H1 (cell line): ENCODE results near the gene TEN1. TPM values are rescaled to one million over a fixed set of nuclear protein-coding genes. Genes with fewer than 3 reads are reported as not detected.

Experiments
- CTCF ChIA-PET: fragments of 300-600 bp; sonication (Branson Sonifier 250); formaldehyde crosslinking; loops from one replicate; lab custom pipeline; 2021; ENCODE audit not compliant: partially characterized antibody; lab: Charles Lee
- POLR2A ChIA-PET: fragments of 300-600 bp; sonication (Branson Sonifier 250); formaldehyde crosslinking; loops from one replicate; lab custom pipeline; 2021; ENCODE audit warnings: inconsistent platforms; ENCODE audit not compliant: partially characterized antibody; lab: Charles Lee
- DNase-seq, 2 experiments: peaks; one replicate each; pipeline versions ENCODE4 v3.0.0 to v3.0.0-alpha.2; 2010 to 2022; ENCODE audit warnings: low spot score in 2 of 2, low read depth in 1 of 2, mixed read lengths in 1 of 2
- FAIRE-seq: peaks from 2 replicates; lab custom pipeline; 2011; peaks lifted over from hg19 to GRCh38; lab: Jason Lieb, UNC
- H2AFZ ChIP-seq: 2 replicates; pipeline ENCODE4 v1.8.1; 2012; ENCODE audit warnings: low read length, inconsistent platforms
- H2AK5ac ChIP-seq: 2 replicates; pipeline ENCODE4 v1.6.1; 2013; ENCODE audit warnings: low read depth, low read length
- H2BK120ac ChIP-seq: replicated peaks from 2 replicates; pipeline ENCODE3; 2013; ENCODE audit warnings: low read depth, low read length, inconsistent platforms
- H2BK12ac ChIP-seq: 2 replicates; pipeline ENCODE4 v1.6.1; 2013; ENCODE audit warnings: low read depth, low read length
- H2BK15ac ChIP-seq: 2 replicates; pipeline ENCODE4 v1.6.1; 2013; ENCODE audit warnings: low read length
- H2BK20ac ChIP-seq: 2 replicates; pipeline ENCODE4 v1.6.1; 2013; ENCODE audit warnings: low read length
- H2BK5ac ChIP-seq: 2 replicates; pipeline ENCODE4 v1.6.1; 2013; ENCODE audit warnings: low read depth, low read length
- H3K14ac ChIP-seq: 2 replicates; pipeline ENCODE4 v1.6.1; 2013; ENCODE audit warnings: inconsistent platforms; ENCODE audit not compliant: insufficient read length
- H3K18ac ChIP-seq: 2 replicates; pipeline ENCODE4 v1.6.1; 2013; ENCODE audit warnings: low read length; ENCODE audit errors: extremely low read depth
- H3K23ac ChIP-seq: 2 replicates; pipeline ENCODE4 v1.6.1; 2013; ENCODE audit warnings: inconsistent platforms; ENCODE audit not compliant: insufficient read length
- H3K23me2 ChIP-seq: 2 replicates; pipeline ENCODE4 v1.6.1; 2013; ENCODE audit warnings: low read depth, low read length
- H3K27ac ChIP-seq: 2 replicates; pipeline ENCODE4 v1.6.1; 2011; ENCODE audit warnings: low read depth, low read length, inconsistent platforms
- H3K27me3 ChIP-seq, 4 experiments: replicated peaks in 1 of 4; 1 replicate in 1 of 4; 2 replicates in 3 of 4; pipeline versions ENCODE4 v1.6.1 to v1.8.1; 2011 to 2013; ENCODE audit warnings: low read length in 3 of 4, mild to moderate bottlenecking in 3 of 4, inconsistent platforms in 2 of 4, mixed read lengths in 2 of 4, moderate library complexity in 1 of 4; ENCODE audit not compliant: control insufficient read depth in 3 of 4, insufficient read depth in 3 of 4; ENCODE audit errors: extremely low read depth in 1 of 4
- H3K36me3 ChIP-seq, 4 experiments: 2 replicates each; pipeline versions ENCODE4 v1.6.1 to v1.8.1; 2011 to 2013; ENCODE audit warnings: mild to moderate bottlenecking in 4 of 4, low read length in 3 of 4, moderate library complexity in 2 of 4, control low read depth in 1 of 4, inconsistent platforms in 1 of 4; ENCODE audit not compliant: insufficient read depth in 4 of 4, control insufficient read depth in 2 of 4
- H3K4ac ChIP-seq: replicated peaks from 2 replicates; pipeline ENCODE3; 2013; ENCODE audit warnings: low read length, low read depth, mixed read lengths, inconsistent platforms; ENCODE audit not compliant: insufficient read length
- H3K4me1 ChIP-seq, 4 experiments: replicated peaks in 1 of 4; 1 replicate in 1 of 4; 2 replicates in 3 of 4; pipeline versions ENCODE4 v1.6.1 to v1.8.1; 2011 to 2013; ENCODE audit warnings: low read length in 3 of 4, inconsistent platforms in 2 of 4, mixed read lengths in 1 of 4; ENCODE audit not compliant: insufficient read depth in 4 of 4, control insufficient read depth in 3 of 4
- H3K4me2 ChIP-seq, 2 experiments: 2 replicates each; pipeline versions ENCODE4 v1.6.1 to v1.8.1; 2011 to 2013; ENCODE audit warnings: low read depth in 2 of 2, low read length in 2 of 2, control low read depth in 1 of 2, inconsistent platforms in 1 of 2, mild to moderate bottlenecking in 1 of 2; ENCODE audit not compliant: insufficient read depth in 1 of 2
- H3K4me3 ChIP-seq, 4 experiments: fragments of 200-600, 300-600 bp in 1 of 4; sonication (generic), shearing (Covaris generic), sonication (Bioruptor Twin) in 1 of 4; 2 replicates each; pipeline versions ENCODE4 v1.5.1 to v1.8.1; 2011 to 2016; ENCODE audit warnings: low read length in 4 of 4, low read depth in 3 of 4, control low read depth in 2 of 4, inconsistent platforms in 2 of 4, mild to moderate bottlenecking in 2 of 4, mixed read lengths in 1 of 4, moderate library complexity in 1 of 4; ENCODE audit not compliant: insufficient read depth in 2 of 4; ENCODE audit errors: extremely low read depth in 1 of 4
- H3K56ac ChIP-seq: replicated peaks from 2 replicates; pipeline ENCODE3; 2013; ENCODE audit warnings: low read depth, mild to moderate bottlenecking, mixed read lengths, low read length, inconsistent platforms; ENCODE audit not compliant: insufficient read length
- H3K79me1 ChIP-seq: 2 replicates; pipeline ENCODE4 v1.6.1; 2013; ENCODE audit warnings: low read depth, low read length, control low read depth
- H3K79me2 ChIP-seq, 2 experiments: 2 replicates each; pipeline versions ENCODE4 v1.6.1 to v1.8.1; 2012 to 2013; ENCODE audit warnings: low read length in 2 of 2, mild to moderate bottlenecking in 2 of 2, inconsistent platforms in 1 of 2; ENCODE audit not compliant: insufficient read depth in 2 of 2, control insufficient read depth in 1 of 2
- H3K9ac ChIP-seq, 4 experiments: replicated peaks in 1 of 4; 1 replicate in 1 of 4; 2 replicates in 3 of 4; pipeline versions ENCODE4 v1.6.1 to v1.8.1; 2011 to 2013; ENCODE audit warnings: low read depth in 3 of 4, low read length in 3 of 4, control low read depth in 2 of 4, mild to moderate bottlenecking in 2 of 4, moderate library complexity in 2 of 4, inconsistent platforms in 1 of 4; ENCODE audit errors: extremely low read depth in 1 of 4
- H3K9me3 ChIP-seq, 2 experiments: 2 replicates each; pipeline versions ENCODE4 v1.6.1 to v1.8.1; 2012 to 2013; ENCODE audit warnings: mild to moderate bottlenecking in 2 of 2, moderate library complexity in 2 of 2, control low read depth in 1 of 2, inconsistent platforms in 1 of 2, low read depth in 1 of 2, low read length in 1 of 2, mixed read lengths in 1 of 2; ENCODE audit not compliant: insufficient read depth in 2 of 2
- H4K20me1 ChIP-seq, 2 experiments: replicated peaks in 1 of 2; 2 replicates each; pipeline versions ENCODE3 to v1.8.1; 2011 to 2013; ENCODE audit warnings: inconsistent platforms in 2 of 2, low read length in 2 of 2, mild to moderate bottlenecking in 1 of 2; ENCODE audit not compliant: insufficient read depth in 2 of 2, control insufficient read depth in 1 of 2
- H4K5ac ChIP-seq: 2 replicates; pipeline ENCODE4 v1.6.1; 2013; ENCODE audit warnings: low read length, low read depth, mixed read lengths, inconsistent platforms; ENCODE audit not compliant: insufficient read length
- H4K8ac ChIP-seq: 2 replicates; pipeline ENCODE4 v1.8.0; 2013; ENCODE audit warnings: mild to moderate bottlenecking, moderate library complexity, low read length, inconsistent platforms; ENCODE audit not compliant: insufficient read depth; ENCODE audit errors: extremely low read depth
- H4K91ac ChIP-seq: replicated peaks from 2 replicates; pipeline ENCODE3; 2013; ENCODE audit warnings: low read length, mixed read lengths, inconsistent platforms; ENCODE audit not compliant: insufficient read length
- WGBS, 2 experiments: shearing (Covaris generic) in 1 of 2; methylation state at CpG; one replicate each; pipeline versions ENCODE4 v1.1.6 to v1.1.7; 2013 to 2015; ENCODE audit warnings: low lambda C conversion rate in 2 of 2, mixed read lengths in 2 of 2, inconsistent platforms in 1 of 2, low coverage in 1 of 2, missing lambda C conversion rate in 1 of 2; ENCODE audit not compliant: insufficient replicate concordance in 2 of 2, insufficient coverage in 1 of 2, insufficient read length in 1 of 2; ENCODE audit errors: extremely low coverage in 1 of 2, missing lambda C conversion rate in 1 of 2; 5-methylcytosine and 5-hydroxymethylcytosine counted together
- polyA plus RNA-seq, 7 experiments: library from polyadenylated mRNA; depleted of rRNA in 3 of 7; stranded (reverse) in 5 of 7; unstranded in 2 of 7; fragments of >200 nt in 5 of 7; fragments of 200-250 nt in 2 of 7; gene quantifications; 1 replicate in 5 of 7; 2 replicates in 1 of 7; 4 replicates in 1 of 7; pipeline versions ENCODE4 v1.2.1 to v1.2.3, GENCODE V29; 2011 to 2013; ENCODE audit warnings: missing spikeins in 2 of 7, mixed read lengths in 2 of 7
- total RNA-seq: library from RNA; stranded (reverse); fragmentation: NEBNext Ultra II Directional; extraction: Animal tissue kit (Norgen Biotek cat#: 25700); gene quantifications from 2 replicates; pipeline ENCODE4 v1.2.1, GENCODE V29; 2021

Gene TEN1
- total and polyA plus RNA-seq, 2 of the 8 experiments (the other 6 are each of a cell fraction or from before 2014, with no cell fraction given): 15.9 to 18.7 TPM

- no peaks in the 10 kb centered on the region for H4K20me1 ChIP-seq
- H3K4me3 ChIP-seq: no peak overlapping the region
- no peak overlapping the region for H2BK20ac ChIP-seq
- H3K23ac ChIP-seq: no peak overlapping the region
- no peak overlapping the region for H3K14ac ChIP-seq
- H2BK12ac ChIP-seq: no peak overlapping the region
- no peak overlapping the region for H3K4ac ChIP-seq
- no peaks in the 10 kb centered on the region for H3K23me2 ChIP-seq
- no peak overlapping the region for H2BK5ac ChIP-seq
- no peak overlapping the region for H2AFZ ChIP-seq
- H4K8ac ChIP-seq: no peak overlapping the region; the same call in 1 of the 2 replicates
- no peak overlapping the region for H2BK15ac ChIP-seq
- no peak overlapping the region for H3K27ac ChIP-seq
- H4K91ac ChIP-seq: no peak overlapping the region
- H3K4me2 ChIP-seq: no peak overlapping the region
- H3K56ac ChIP-seq: no peak overlapping the region
- ChIA-PET CTCF (interaction anchor here (0.5 to 32.0 kb wide), 14 partner anchors 4 to 356 kb away, joined by 3 to 885 read pairs (median 4); partner anchors contain the start of genes CDK3, EVPL, FBF1 and MRPL38), POLR2A (interaction anchor here (0.9 to 1.3 kb wide), 4 partner anchors 17 to 261 kb away, joined by 3 read pairs; no protein-coding TSS in a partner anchor)
- 89% methylated on average over 19 of the region's 21 CpGs; no CpG with 5 or more reads in 1 of the 2 experiments for WGBS, 2 experiments
- H3K27me3 ChIP-seq: no peaks in the 10 kb centered on the region; a peak in 1 of 7 replicates
- H3K9me3 ChIP-seq: no peaks in the 10 kb centered on the region; a peak in 1 of 4 replicates
- H3K18ac ChIP-seq: no peak overlapping the region
- H3K9ac ChIP-seq: no peak overlapping the region
- H3K36me3 ChIP-seq: no peaks in the 10 kb centered on the region; a peak in 1 of 8 replicates
- peaks cover 0 to 2% (median under 1%) of the 10 kb centered on the region in 4 experiments; a peak in 3 of 7 replicates for H3K4me1 ChIP-seq
- FAIRE-seq: no peak
- no peak for DNase-seq
- H4K5ac ChIP-seq: no peak overlapping the region
- H3K79me2 ChIP-seq: no peaks in the 10 kb centered on the region
- H3K79me1 ChIP-seq: no peaks in the 10 kb centered on the region
- H2BK120ac ChIP-seq: no peak overlapping the region
- H2AK5ac ChIP-seq: no peak overlapping the region
These were observed 31.1 kb downstream of the TEN1 start for GRCh38 chr17:76009969-76010661.
